HEK293 (cell line): ENCODE results near the gene SRRM4.

Experiments used
- CTCF ChIA-PET: fragments of 350-600 bp; formaldehyde crosslinking; extraction: SDS; loops from one replicate; lab custom pipeline; 2021; ENCODE audit warnings: antibody characterized with exemption; lab: Yijun Ruan, JAX
- POLR2A ChIA-PET: fragments of 300-600 bp; formaldehyde crosslinking; extraction: SDS; loops from one replicate; lab custom pipeline; 2020; ENCODE audit warnings: antibody characterized with exemption, inconsistent platforms; lab: Yijun Ruan, JAX
- H3K27ac ChIP-seq: fragments of 200-500 bp; sonication (Bioruptor generic); 2 replicates; pipeline ENCODE4 v1.5.1; 2014; ENCODE audit warnings: low read depth, low read length, control low read depth, inconsistent platforms; ENCODE audit errors: extremely low read depth
- H3K36me3 ChIP-seq, 2 experiments: fragments of 200-500 bp in 1 of 2; sonication (Bioruptor generic) in 1 of 2; 1 replicate in 1 of 2; 2 replicates in 1 of 2; pipeline ENCODE4 v1.5.1; 2014 to 2017; ENCODE audit warnings: inconsistent platforms in 2 of 2, low read length in 2 of 2; ENCODE audit not compliant: control insufficient read depth in 2 of 2, insufficient read depth in 1 of 2
- H3K4me1 ChIP-seq: fragments of 200-500 bp; sonication (Bioruptor generic); 2 replicates; pipeline ENCODE4 v1.5.1; 2014; ENCODE audit warnings: mild to moderate bottlenecking, low read length, inconsistent platforms; ENCODE audit not compliant: control insufficient read depth, insufficient read depth
- H3K4me3 ChIP-seq: 2 replicates; pipeline ENCODE4 v1.5.1; 2011; ENCODE audit warnings: low read depth, mild to moderate bottlenecking, control low read depth, low read length, moderate library complexity
- H3K9me3 ChIP-seq: fragments of 200-500 bp; sonication (Bioruptor generic); 2 replicates; pipeline ENCODE4 v1.5.1; 2014; ENCODE audit warnings: low read depth, low read length, inconsistent platforms; ENCODE audit not compliant: control insufficient read depth, insufficient read depth
- BCL11A ChIP-seq: fragments of 450-650 bp; formaldehyde crosslinking; IDR thresholded peaks from 2 replicates; pipeline ENCODE4 v1.5.1; 2016; ENCODE audit warnings: low read depth, missing biosample characterization, missing genetic modification characterization
- KLF17 ChIP-seq: fragments of 450-650 bp; formaldehyde crosslinking; IDR thresholded peaks from 2 replicates; pipeline ENCODE4 v1.5.1; 2016; ENCODE audit warnings: missing biosample characterization, missing genetic modification characterization
- MZF1 ChIP-seq: fragments of 450-650 bp; formaldehyde crosslinking; IDR thresholded peaks from 2 replicates; pipeline ENCODE4 v1.5.1; 2017; ENCODE audit warnings: missing biosample characterization, missing genetic modification characterization, borderline replicate concordance
- REST ChIP-seq: fragments of 450-650 bp; formaldehyde crosslinking; IDR thresholded peaks from 2 replicates; pipeline ENCODE4 v1.5.1; 2016; ENCODE audit warnings: missing biosample characterization, missing genetic modification characterization
- ZBTB1 ChIP-seq: fragments of 450-650 bp; formaldehyde crosslinking; IDR thresholded peaks from 2 replicates; pipeline ENCODE4 v1.5.1; 2016; ENCODE audit warnings: missing biosample characterization, missing genetic modification characterization
- ZBTB49 ChIP-seq: fragments of 450-650 bp; formaldehyde crosslinking; IDR thresholded peaks from 2 replicates; pipeline ENCODE4 v1.5.1; 2016; ENCODE audit warnings: missing biosample characterization, missing genetic modification characterization, low read depth
- ZFP41 ChIP-seq: fragments of 450-650 bp; formaldehyde crosslinking; IDR thresholded peaks from 2 replicates; pipeline ENCODE4 v1.5.1; 2016; ENCODE audit warnings: missing biosample characterization, missing genetic modification characterization, borderline replicate concordance
- ZFP69B ChIP-seq: fragments of 450-650 bp; formaldehyde crosslinking; IDR thresholded peaks from 2 replicates; pipeline ENCODE4 v1.5.1; 2016; ENCODE audit warnings: missing biosample characterization, missing genetic modification characterization
- ZNF114 ChIP-seq: fragments of 450-650 bp; formaldehyde crosslinking; IDR thresholded peaks from 2 replicates; pipeline ENCODE4 v1.5.0; 2017; ENCODE audit warnings: missing biosample characterization, missing genetic modification characterization
- ZNF132 ChIP-seq: fragments of 450-650 bp; formaldehyde crosslinking; IDR thresholded peaks from 2 replicates; pipeline ENCODE4 v1.5.1; 2017; ENCODE audit warnings: missing biosample characterization, missing genetic modification characterization, borderline replicate concordance
- ZNF148 ChIP-seq: fragments of 450-650 bp; formaldehyde crosslinking; IDR thresholded peaks from 2 replicates; pipeline ENCODE4 v1.5.0; 2017; ENCODE audit warnings: missing biosample characterization, missing genetic modification characterization, borderline replicate concordance
- ZNF184 ChIP-seq: fragments of 450-650 bp; IDR thresholded peaks from 2 replicates; pipeline ENCODE4 v1.5.1; 2018; ENCODE audit warnings: missing biosample characterization, mild to moderate bottlenecking, missing genetic modification characterization
- ZNF23 ChIP-seq: fragments of 450-650 bp; formaldehyde crosslinking; IDR thresholded peaks from 2 replicates; pipeline ENCODE4 v1.5.1; 2016; ENCODE audit warnings: missing biosample characterization, missing genetic modification characterization, borderline replicate concordance
- ZNF248 ChIP-seq: fragments of 450-650 bp; formaldehyde crosslinking; IDR thresholded peaks from 2 replicates; pipeline ENCODE4 v1.5.1; 2017; ENCODE audit warnings: missing biosample characterization, missing genetic modification characterization
- ZNF302 ChIP-seq: fragments of 450-650 bp; formaldehyde crosslinking; IDR thresholded peaks from 2 replicates; pipeline ENCODE4 v1.5.1; 2016; ENCODE audit warnings: missing biosample characterization, missing genetic modification characterization, low read depth
- ZNF311 ChIP-seq: fragments of 450-650 bp; formaldehyde crosslinking; IDR thresholded peaks from 2 replicates; pipeline ENCODE4 v1.5.1; 2017; ENCODE audit warnings: missing biosample characterization, missing genetic modification characterization, borderline replicate concordance
- ZNF341 ChIP-seq: fragments of 450-650 bp; formaldehyde crosslinking; IDR thresholded peaks from 2 replicates; pipeline ENCODE4; 2016; ENCODE audit warnings: low read depth, missing biosample characterization, missing genetic modification characterization
- ZNF404 ChIP-seq: fragments of 450-650 bp; formaldehyde crosslinking; IDR thresholded peaks from 2 replicates; pipeline ENCODE4 v1.5.1; 2017; ENCODE audit warnings: missing biosample characterization, missing genetic modification characterization
- ZNF48 ChIP-seq: fragments of 450-650 bp; formaldehyde crosslinking; IDR thresholded peaks from 2 replicates; pipeline ENCODE4 v1.5.1; 2016; ENCODE audit warnings: missing biosample characterization, missing genetic modification characterization
- ZNF510 ChIP-seq: fragments of 450-650 bp; formaldehyde crosslinking; IDR thresholded peaks from 2 replicates; pipeline ENCODE4 v1.5.1; 2018; ENCODE audit warnings: mild to moderate bottlenecking, missing genetic modification characterization, missing biosample characterization; ENCODE audit not compliant: insufficient replicate concordance
- ZNF549 ChIP-seq: fragments of 450-650 bp; IDR thresholded peaks from 2 replicates; pipeline ENCODE4 v1.5.1; 2018; ENCODE audit warnings: missing biosample characterization, missing genetic modification characterization, mild to moderate bottlenecking, inconsistent platforms, moderate library complexity
- ZNF560 ChIP-seq: fragments of 450-650 bp; formaldehyde crosslinking; IDR thresholded peaks from 2 replicates; pipeline ENCODE4 v1.5.1; 2017; ENCODE audit warnings: missing biosample characterization, missing genetic modification characterization, borderline replicate concordance
- ZNF629 ChIP-seq: fragments of 450-650 bp; formaldehyde crosslinking; IDR thresholded peaks from 2 replicates; pipeline ENCODE4 v1.5.1; 2017; ENCODE audit warnings: missing biosample characterization, missing genetic modification characterization
- ZNF701 ChIP-seq: fragments of 450-650 bp; formaldehyde crosslinking; IDR thresholded peaks from 2 replicates; pipeline ENCODE4 v1.5.1; 2016; ENCODE audit warnings: missing biosample characterization, missing genetic modification characterization
- ZNF76 ChIP-seq: fragments of 450-650 bp; formaldehyde crosslinking; IDR thresholded peaks from 2 replicates; pipeline ENCODE4; 2016; ENCODE audit warnings: low read depth, missing biosample characterization, missing genetic modification characterization, borderline replicate concordance
- ZNF776 ChIP-seq: fragments of 450-650 bp; formaldehyde crosslinking; IDR thresholded peaks from 2 replicates; pipeline ENCODE4 v1.5.0; 2017; ENCODE audit warnings: missing biosample characterization, missing genetic modification characterization, borderline replicate concordance
- ZNF830 ChIP-seq: fragments of 450-650 bp; IDR thresholded peaks from 2 replicates; pipeline ENCODE4 v1.5.0; 2018; ENCODE audit warnings: missing biosample characterization, missing genetic modification characterization, low read depth, mild to moderate bottlenecking, moderate library complexity
- ZXDB ChIP-seq: fragments of 450-650 bp; formaldehyde crosslinking; IDR thresholded peaks from 2 replicates; pipeline ENCODE4 v1.5.1; 2016; ENCODE audit warnings: missing biosample characterization, missing genetic modification characterization

SRRM4 gene

GRCh38 chr12:119090276-119090675 is 108.9 kb downstream of the SRRM4 start:
- no peaks in the 10 kb centered on the region for H3K9me3 ChIP-seq
- no peak overlapping the region for H3K4me3 ChIP-seq
- H3K36me3 ChIP-seq, result no peaks in the 10 kb centered on the region
- TF ChIP-seq BCL11A (no peak), ZNF302 (no peak), ZNF510 (tag by site-specific recombination) (no peak), ZNF776 (tag by site-specific recombination) (no peak), ZNF248 (tag by site-specific recombination) (no peak), REST (tag by site-specific recombination) (no peak), ZNF560 (tag by site-specific recombination) (no peak), ZNF48 (tag by site-specific recombination) (no peak), ZNF76 (tag by site-specific recombination) (no peak), ZNF23 (no peak), ZNF341 (tag by site-specific recombination) (no peak), ZNF311 (tag by site-specific recombination) (no peak), KLF17 (tag by site-specific recombination) (no peak), ZXDB (tag by site-specific recombination) (no peak), ZNF114 (tag by site-specific recombination) (no peak), ZBTB1 (tag by site-specific recombination) (no peak), ZNF830 (tag by site-specific recombination) (no peak), ZFP41 (no peak)
- H3K27ac ChIP-seq, result no peak overlapping the region
- CTCF ChIA-PET, result no interaction called here
- no peaks in the 10 kb centered on the region for H3K4me1 ChIP-seq
- POLR2A ChIA-PET, result no interaction called here

- Histone ChIP-seq H3K36me3 (no peaks in the 10 kb centered on the region), H3K4me3 (no peak overlapping the region), H3K4me1 (no peaks in the 10 kb centered on the region), H3K27ac (no peak overlapping the region), H3K9me3 (no peaks in the 10 kb centered on the region)
- CTCF ChIA-PET, result no interaction called here
- POLR2A ChIA-PET, result no interaction called here
- no peak for TF ChIP-seq ZNF302
- no peak for TF ChIP-seq ZNF148 (tag by site-specific recombination)
- TF ChIP-seq ZBTB49 (tag by site-specific recombination), result no peak
- no peak for TF ChIP-seq ZFP69B (tag by site-specific recombination)
- TF ChIP-seq ZNF184, result no peak
- no peak for TF ChIP-seq ZNF549
- TF ChIP-seq ZNF132 (tag by site-specific recombination), result no peak
- TF ChIP-seq ZNF701 (tag by site-specific recombination), result no peak
- no peak for TF ChIP-seq ZNF629 (tag by site-specific recombination)
- no peak for TF ChIP-seq MZF1 (tag by site-specific recombination)
- TF ChIP-seq ZNF404 (tag by site-specific recombination), result no peak
Measured at GRCh38 chr12:119090865-119091264, 109.5 kb downstream of the SRRM4 start.
